ENCODE measurements around the gene C1QTNF1.

The C1QTNF1 gene

DNA sequence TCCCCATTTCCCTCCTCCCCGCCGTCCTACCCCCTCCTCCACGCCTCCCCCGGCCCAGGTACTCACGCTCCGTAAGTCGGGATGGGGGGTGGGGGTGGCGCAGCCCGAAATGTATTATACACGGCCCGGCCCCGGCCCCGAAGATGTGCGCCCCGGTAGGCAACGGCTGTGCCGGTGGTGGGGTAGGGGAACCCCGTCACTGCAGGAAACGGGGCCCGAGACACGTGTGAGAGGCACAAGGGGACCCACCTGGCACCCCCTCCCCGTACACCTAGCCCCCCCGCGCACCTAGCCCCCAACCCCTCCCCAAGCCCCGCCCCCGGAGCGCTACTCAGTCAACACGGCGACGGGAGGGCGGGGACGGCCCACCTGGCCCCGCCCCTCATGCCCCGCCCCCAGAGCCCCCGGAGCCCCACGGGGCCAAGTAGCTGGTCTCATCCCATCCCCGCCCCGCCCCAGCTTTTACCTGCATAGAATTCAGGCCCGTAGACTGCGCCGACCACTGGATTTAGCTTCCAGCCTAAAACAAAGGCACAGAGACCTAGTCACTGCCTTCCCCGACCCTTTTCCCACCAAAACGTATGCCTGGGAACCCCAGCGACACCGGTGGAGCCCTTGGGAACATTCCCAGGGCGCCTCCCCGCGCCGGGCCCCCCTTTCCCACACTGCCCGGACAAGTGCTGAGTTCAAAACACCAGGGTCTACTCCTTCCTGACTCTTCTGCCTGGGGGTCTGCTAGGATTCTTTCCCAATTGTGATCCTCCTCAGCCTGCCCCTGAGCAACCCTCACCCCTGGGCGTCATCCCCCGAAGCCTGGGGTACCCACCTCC lies 73.5 kb downstream of the C1QTNF1 start:
- DNase-seq = no peak

DNA sequence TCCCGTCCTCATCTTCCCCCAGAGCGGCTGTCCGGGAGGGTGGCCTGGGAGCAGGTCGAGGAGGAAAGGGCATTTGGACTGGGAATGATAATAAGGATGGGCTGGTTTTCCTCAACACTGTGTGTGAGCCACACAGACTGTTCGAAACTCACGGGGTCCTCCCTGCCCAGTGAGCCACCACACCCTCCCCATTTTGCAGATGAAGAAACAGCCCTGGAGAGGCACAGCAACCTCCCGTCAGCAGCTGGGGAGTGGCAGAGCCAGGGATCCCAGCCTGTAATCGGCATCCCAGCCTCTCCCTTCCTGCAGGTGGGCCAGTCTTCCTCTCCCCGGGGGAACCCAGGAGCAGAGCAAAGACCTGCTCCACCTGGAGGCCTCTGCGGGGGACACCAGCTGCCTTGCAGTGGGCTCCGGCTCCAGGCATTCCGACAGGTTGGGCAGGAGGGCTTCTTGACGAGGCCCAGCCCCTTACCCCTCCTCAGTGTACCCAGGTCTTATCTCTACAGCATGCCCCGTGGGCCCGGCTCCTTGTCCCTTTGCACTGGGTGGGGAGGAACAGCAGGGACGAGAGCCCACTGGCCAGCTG lies 74.4 kb downstream of the C1QTNF1 start:
- no peak for DNase-seq

Measured in NCI-H748 treated with DMSO at 0.1 percent for 48 hours (cell line).